PC-3 (cell line): ENCODE measurements around the gene VTI1A.

Source experiments
- EZH2phosphoT487 ChIP-seq: fragments of 300-600 bp; sonication (generic); IDR thresholded peaks from 2 replicates; pipeline ENCODE4 v1.6.1; 2018; ENCODE audit warnings: mild to moderate bottlenecking, antibody characterized with exemption, low read length, borderline replicate concordance
- TF ChIP-seq, protein P1 (sequence below): fragments of 300-600 bp; sonication (generic); conservative IDR thresholded peaks from 2 replicates; pipeline ENCODE4 v1.5.1; 2017; ENCODE audit warnings: antibody characterized with exemption, low read depth, mild to moderate bottlenecking, low read length

- TF ChIP-seq, protein P1, sequence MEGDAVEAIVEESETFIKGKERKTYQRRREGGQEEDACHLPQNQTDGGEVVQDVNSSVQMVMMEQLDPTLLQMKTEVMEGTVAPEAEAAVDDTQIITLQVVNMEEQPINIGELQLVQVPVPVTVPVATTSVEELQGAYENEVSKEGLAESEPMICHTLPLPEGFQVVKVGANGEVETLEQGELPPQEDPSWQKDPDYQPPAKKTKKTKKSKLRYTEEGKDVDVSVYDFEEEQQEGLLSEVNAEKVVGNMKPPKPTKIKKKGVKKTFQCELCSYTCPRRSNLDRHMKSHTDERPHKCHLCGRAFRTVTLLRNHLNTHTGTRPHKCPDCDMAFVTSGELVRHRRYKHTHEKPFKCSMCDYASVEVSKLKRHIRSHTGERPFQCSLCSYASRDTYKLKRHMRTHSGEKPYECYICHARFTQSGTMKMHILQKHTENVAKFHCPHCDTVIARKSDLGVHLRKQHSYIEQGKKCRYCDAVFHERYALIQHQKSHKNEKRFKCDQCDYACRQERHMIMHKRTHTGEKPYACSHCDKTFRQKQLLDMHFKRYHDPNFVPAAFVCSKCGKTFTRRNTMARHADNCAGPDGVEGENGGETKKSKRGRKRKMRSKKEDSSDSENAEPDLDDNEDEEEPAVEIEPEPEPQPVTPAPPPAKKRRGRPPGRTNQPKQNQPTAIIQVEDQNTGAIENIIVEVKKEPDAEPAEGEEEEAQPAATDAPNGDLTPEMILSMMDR, result no peak
- TF ChIP-seq EZH2phosphoT487, result no peak
Measured at GRCh38 chr10:112404617-112405016, 42.4 kb upstream of the VTI1A start.
